Stimulated activated CD8-positive, alpha-beta memory T cell treated with anti-CD3 and anti-CD28 coated beads, Interleukin-7, amount 100 ng/mL, for 1 hour (primary cell): ENCODE results near the gene ROCK2.

Experiments used
- DNase-seq, 2 donors: peaks; one replicate each; pipeline ENCODE4 v3.0.0-alpha.2; 2020; ENCODE audit warnings: low read depth in 2 of 2

Gene ROCK2

DNA sequence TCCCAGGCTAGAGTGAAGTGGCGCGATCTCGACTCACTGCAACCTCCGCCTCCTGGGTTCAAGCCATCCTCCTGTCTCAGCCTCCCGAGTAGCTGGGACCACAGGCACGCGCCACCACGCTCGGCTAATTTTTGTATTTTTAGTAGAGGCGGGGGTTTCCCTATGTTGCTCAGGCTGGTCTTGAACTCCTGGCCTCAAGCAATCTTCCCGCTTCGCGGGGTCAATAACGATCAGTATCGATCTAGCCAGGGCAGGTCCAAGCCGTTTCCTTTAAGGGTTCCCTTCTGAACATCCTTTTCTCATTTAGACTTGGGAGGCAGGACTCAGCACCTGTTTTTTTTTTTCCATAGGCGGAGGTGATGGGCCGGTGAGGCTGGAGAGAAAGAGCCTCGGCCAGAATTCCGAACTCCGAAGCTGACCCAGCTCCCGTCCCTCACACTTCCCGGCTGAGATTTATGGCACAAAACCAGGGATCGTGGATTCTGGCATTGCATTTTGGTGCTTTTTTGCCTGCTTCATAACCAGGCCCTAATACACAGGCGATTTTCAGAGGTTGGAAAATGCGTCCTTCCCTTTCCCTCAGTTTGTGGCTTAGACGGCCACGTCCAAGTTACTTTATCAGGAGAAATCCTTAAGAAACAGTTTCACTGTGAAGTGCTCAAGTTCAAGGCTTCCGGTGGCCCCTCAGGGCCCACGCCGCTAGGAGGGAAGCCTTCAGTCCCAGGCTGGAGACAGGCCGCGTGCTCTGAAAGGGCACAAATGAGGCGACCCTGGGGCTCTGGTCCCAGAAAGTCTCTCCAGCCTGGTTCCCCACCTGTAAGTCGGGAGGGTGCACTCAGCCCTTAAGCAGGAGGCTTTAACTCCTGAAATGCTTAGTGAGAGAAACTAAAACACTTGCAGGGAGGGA is 190.2 kb downstream of the ROCK2 start:
- DNase-seq, result no peak

DNA sequence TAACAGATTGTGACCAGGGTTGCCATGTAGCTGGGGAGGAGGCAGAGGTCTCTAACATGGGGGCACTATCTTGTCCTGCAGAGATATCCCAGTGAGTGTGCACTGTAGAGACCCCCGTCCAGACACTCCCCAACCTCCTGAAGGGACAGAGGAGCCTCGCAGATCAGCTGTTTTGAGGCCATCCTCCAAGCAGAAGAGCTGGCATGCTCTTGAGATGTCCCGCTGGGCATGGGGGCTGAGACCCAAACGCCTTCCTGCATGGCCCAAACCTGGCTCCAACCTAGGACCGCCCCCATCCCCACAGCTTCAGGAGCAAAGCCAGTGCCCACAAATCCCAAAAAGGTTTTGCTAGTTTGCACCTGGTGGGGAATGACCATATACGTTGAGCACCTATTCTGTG is 191.8 kb downstream of the ROCK2 start:
- no peak for DNase-seq

DNA sequence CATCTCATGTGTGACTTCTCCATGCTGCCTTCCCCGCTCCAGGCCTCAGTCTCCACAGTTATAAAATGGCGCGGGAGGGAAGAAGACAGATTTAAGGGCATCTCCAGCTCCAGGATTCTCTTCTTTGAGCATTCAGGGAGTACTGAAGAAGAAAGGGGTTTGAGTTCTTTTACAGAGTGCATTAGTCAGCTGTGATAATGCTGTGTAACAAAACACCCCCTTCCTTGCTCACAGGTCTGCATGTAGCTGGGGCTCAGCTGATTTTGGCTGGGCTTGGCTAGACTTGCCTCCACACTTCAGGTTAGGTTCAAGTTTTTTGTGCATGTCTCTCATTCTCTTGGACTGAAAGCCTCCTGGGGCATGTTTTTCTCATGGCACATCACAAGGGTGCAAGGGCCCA is 197.2 kb downstream of the ROCK2 start:
- DNase-seq, result no peak

DNA sequence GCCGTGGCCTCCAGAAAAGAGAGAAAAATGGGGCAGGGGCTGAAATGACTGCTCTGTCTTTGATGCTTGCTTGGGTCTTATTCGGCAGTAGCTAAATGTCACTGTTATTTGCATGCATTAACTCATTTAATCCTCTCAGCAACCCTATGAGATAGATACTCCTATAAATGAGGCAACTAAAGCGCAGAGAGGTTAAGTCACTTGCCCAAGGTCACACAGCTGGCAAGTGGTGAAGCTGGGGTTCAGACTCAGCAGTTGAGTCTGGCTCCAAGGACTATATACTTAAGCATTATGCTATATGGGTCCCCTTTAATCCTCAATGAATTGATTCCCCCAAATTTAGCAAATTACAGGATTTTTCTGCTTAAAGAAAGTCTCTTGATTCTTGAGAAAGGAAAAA is 198.4 kb downstream of the ROCK2 start:
- DNase-seq, result no peak

DNA sequence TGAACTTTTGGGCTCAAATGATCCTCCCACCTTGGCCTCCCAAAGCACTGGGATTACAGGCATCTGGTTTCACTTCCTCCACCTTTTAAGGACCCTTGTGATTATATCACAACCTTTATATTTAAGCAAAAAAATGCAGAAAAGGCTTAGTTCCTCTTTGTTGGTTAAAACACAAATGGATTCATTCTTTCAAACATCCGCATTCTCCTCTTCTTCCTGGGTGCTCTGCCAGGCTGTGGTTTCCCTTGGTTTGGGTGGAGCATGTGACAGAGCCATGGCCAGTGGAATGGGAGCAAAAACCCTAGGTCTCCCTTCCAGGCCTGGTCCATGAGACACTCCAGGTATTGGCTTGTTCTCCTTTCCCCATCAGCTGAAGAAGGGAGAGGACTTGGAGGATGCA is 199.1 kb downstream of the ROCK2 start:
- no peak for DNase-seq

DNA sequence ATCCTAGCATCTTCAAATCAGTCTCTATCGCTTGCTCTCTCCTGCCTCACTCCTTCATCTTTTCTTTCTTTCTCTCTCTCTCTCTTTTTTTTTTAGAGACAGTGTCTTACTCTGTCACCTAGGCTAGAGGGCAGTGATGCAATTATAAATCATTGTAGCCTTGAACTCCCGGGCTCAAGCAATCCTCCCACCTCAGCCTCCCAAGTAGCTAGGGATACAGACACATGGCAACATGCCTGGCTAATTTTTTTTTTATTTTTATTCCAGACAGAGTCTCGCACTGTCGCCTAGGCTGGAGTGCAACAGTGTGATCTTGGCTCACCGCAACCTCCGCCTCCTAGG is 199.7 kb downstream of the ROCK2 start:
- DNase-seq, result no peak

DNA sequence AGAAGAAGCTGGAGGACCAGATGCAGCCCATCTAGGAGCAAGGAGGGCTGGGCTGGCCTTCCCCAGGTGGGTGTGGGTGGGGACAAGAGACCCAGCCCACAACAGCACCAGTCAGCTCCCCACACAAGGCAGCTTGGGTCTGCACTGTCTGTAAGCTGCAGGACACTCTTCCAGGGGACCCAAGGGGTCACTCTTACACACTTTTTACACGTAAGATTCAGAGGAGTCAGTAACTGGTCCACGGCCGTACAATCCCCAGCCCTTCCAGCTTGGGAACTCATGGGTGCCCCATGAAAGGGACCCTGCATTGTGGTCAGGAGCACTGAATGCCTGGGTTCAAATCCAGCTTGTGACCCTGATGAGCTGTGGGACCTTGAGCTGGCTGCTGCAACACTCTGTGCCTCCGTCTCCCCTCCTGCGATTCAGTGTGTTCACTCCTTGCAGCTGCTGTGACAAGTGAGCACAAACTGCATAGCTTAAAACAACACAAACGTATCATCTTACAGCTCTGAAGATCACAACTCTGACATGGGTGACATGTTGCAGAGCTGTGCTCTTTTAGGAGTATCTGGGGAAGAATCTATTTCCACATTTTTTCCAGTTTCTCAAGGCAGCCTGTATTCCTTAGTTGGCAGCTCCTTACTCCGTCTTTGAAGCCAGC is 200.2 kb downstream of the ROCK2 start:
- no peak for DNase-seq

DNA sequence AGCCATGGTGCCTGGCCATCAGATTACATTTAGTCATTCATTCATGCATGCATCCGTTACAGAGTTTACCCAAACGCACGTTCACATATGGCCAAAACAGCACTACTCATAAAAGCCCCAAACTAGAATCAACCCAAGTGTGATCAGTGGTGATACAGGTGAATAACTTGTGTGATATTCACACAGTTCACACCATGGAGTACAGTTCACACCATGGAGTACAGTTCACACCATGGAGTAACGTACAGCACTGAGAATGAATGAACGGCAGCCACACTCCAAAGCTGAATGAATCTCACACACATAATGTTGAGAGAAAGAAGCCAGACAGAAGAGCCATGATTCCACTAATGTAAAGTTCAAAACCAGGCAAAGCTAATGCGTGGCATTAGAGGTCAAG is 201.4 kb downstream of the ROCK2 start:
- no peak for DNase-seq

DNA sequence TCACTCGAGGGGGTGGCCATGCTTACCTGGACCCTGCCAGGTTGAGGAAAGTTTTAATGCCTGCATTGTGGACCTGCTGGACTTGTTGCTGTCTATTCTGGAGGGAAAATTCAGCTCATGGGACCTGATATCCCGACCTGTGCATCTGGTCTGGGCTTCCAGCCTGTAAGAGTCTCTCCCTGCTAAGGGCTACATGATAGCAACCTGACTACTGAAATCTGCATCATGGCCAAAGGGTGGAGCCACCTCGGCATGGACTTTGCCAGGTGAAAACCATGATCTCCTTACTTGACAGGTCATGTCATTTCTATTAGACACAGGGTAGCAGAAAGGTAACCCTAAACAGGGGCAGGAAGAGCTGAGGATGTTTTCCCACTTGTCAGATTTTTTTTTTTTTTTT is 202.1 kb downstream of the ROCK2 start:
- DNase-seq, result no peak

DNA sequence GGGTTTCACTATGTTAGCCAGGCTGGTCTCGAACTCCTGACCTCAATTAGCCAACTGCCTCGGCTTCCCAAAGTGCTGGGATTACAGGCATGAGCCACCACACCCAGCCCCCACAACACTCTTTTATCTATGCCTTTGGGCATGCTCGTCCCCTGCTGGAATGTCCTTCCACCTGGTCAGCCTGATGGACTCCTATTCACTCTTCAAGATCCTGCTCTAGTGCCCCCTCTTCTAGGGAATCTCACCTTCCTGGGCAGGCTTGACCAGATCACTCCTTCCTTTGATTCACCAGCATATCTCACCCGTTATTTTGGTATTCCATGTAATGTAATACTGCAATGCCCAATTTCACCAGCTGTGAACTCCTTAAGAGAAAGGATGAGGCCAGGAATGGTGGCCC is 203.1 kb downstream of the ROCK2 start:
- no peak for DNase-seq

DNA sequence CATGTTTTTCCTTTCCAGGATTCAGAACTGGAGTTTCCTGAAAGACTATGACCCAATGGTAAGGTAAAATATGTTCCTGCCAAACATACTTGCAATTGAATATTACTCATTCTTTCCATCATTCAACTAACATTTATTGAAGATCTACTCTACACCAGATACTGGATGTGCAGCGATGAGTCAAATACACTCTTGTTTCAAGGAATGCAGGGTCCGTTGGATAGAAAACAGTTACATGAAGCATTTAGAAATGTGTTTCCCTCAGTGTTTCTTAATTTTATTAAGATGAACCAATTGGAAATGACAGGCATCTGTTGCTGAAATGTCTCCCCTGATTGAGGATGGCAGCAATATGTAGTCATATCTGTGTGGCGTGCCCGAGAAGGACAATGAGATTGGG is 203.9 kb downstream of the ROCK2 start:
- no peak for DNase-seq

DNA sequence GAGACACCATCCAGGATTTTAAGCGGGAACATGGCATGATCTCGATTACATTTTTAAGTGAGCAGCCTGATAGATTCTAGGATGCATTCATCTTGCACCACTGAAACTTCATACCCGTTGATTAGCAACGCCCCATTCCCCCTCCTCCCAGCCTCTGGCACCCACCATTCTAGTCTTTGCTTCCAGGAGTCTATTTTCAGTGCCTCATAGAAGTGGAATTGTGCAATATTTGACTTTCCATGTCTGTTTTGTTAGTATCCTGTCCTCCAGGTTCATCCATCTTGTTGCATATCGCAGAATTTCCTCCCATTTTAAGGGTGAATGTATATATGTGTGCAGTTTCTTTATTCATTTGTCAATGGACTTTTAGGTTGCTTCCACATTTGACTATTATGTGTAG is 210.1 kb downstream of the ROCK2 start:
- no peak for DNase-seq

DNA sequence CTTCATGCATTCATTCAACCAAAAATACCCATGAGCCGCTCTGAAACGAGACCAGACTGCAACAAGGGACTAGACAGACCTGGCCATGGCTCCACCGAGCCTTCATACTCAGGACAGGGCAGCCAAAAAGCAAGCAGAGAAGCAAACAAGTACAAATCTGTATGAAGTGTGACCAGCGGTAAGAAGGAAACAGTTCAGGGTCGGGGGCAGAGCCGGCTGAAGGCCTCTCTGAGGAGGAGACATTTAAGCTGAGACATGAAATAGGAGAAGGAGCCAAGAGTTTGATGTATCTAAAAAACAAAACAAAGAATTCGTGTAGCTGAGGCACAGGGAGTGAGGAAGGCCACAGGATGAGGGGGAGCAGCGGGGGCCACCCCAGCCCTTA is 210.5 kb downstream of the ROCK2 start:
- no peak for DNase-seq

DNA sequence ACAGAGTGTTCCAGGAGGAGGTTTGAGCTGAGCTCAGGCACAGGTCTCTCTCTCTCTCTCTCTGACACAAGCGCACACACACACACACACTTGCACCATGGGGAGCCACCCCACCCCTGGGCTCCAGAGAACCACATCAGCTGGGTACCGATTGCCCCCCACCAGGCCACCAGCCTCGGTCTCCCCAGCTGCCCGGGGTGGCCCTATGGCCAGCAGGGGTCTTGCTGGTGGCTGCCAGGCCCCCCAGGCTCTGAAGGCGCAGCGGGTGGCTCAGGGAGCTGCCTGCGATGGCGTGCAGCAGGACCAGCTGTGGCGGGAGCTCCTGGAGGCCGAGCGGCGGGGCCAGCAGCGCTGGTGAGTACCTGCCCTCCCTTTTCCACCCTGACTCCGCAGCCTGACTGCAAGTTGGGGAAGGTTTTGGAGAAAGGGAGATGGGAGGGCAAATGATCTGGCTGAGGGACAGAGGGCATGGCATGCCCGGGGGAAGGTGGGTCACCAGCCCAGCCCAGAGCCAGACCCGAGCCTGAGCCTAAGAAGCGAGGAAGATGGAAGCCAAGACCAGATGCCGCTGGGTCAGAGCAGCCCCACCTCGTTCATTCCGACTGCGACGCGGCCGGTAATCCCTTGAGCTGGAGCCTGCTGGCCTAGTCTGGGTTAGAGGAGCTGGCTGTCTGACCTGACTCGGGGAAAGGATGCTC is 211.0 kb downstream of the ROCK2 start:
- no peak for DNase-seq

DNA sequence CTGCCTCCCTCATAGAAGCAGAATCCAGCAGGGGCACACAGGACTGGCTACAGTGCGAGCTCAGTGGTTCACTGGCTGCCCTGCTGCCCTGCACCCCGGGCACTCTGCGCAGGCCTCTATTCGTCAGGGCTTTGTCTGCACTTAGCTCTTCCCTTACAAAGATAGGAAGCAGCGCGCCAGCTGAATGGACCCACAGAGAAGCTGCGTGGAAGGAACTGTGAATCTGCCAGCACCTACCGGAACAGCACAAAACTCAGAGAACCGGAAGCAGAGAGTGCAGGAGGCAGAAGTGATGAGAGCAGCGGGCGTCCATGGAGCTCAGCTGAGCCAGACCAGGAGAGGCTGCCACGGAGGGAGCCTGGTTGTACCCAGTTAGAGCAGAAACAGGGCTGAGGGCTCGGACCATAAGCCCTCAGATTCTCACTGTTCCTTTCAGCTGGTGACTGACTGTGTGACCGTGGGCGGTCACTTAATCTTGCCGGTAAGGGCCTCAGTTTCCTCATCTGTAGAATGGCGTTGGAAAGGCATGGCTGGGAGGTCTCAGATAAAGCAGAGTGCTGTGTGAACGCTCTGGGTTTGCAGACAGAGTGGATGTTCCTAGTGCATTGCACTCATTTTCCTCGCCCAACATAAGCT is 212.3 kb downstream of the ROCK2 start:
- no peak for DNase-seq

DNA sequence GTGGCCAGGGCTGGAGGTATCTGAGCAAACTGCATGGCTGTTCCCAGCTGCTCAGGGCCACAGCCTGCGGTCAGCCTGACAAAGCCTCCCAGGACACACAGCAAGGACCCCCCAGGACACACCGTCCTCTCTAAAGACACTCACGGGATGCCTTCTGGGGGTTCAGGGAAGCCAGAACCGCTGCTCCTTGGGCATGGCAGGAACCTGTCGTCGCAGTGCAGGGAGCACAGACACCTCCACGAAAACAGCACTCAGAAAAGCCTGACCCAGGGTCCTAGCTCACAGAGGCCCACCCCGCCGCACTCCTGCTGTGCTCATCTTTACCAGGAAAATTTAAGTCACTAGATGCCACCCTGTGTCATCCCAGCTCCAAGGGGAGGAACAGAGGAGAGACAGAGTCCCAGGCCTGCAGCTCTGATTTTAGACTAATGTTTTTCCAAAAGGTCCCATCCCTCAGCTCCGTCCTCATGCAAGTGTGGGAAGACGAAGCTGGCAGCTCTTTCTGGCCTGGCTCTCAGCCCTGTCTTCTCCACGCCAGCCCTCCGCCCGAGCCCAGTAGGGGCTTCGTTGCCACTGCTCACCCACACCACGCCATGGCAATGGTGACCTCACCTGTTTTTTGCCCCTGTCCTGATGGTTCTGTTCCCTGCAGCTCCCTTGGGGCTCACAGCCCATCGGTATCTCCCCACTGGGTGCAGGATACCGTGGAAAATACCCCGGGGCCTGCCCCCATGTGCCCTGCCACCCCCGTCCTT is 213.1 kb downstream of the ROCK2 start:
- DNase-seq, result no peak
